H1 (cell line): ENCODE measurements around the gene SLC43A2. TPM values are rescaled to one million over a fixed set of nuclear protein-coding genes. Genes with fewer than 3 reads are reported as not detected.

Experiments used
- CTCF ChIA-PET: fragments of 300-600 bp; sonication (Branson Sonifier 250); formaldehyde crosslinking; loops from one replicate; lab custom pipeline; 2021; ENCODE audit not compliant: partially characterized antibody; lab: Charles Lee
- POLR2A ChIA-PET: fragments of 300-600 bp; sonication (Branson Sonifier 250); formaldehyde crosslinking; loops from one replicate; lab custom pipeline; 2021; ENCODE audit warnings: inconsistent platforms; ENCODE audit not compliant: partially characterized antibody; lab: Charles Lee
- DNase-seq, 2 experiments: peaks; one replicate each; pipeline versions ENCODE4 v3.0.0 to v3.0.0-alpha.2; 2010 to 2022; ENCODE audit warnings: low spot score in 2 of 2, low read depth in 1 of 2, mixed read lengths in 1 of 2
- FAIRE-seq: peaks from 2 replicates; lab custom pipeline; 2011; peaks lifted over from hg19 to GRCh38; lab: Jason Lieb, UNC
- H2AFZ ChIP-seq: 2 replicates; pipeline ENCODE4 v1.8.1; 2012; ENCODE audit warnings: low read length, inconsistent platforms
- H2AK5ac ChIP-seq: 2 replicates; pipeline ENCODE4 v1.6.1; 2013; ENCODE audit warnings: low read depth, low read length
- H2BK120ac ChIP-seq: replicated peaks from 2 replicates; pipeline ENCODE3; 2013; ENCODE audit warnings: low read depth, low read length, inconsistent platforms
- H2BK12ac ChIP-seq: 2 replicates; pipeline ENCODE4 v1.6.1; 2013; ENCODE audit warnings: low read depth, low read length
- H2BK15ac ChIP-seq: 2 replicates; pipeline ENCODE4 v1.6.1; 2013; ENCODE audit warnings: low read length
- H2BK20ac ChIP-seq: 2 replicates; pipeline ENCODE4 v1.6.1; 2013; ENCODE audit warnings: low read length
- H2BK5ac ChIP-seq: 2 replicates; pipeline ENCODE4 v1.6.1; 2013; ENCODE audit warnings: low read depth, low read length
- H3K14ac ChIP-seq: 2 replicates; pipeline ENCODE4 v1.6.1; 2013; ENCODE audit warnings: inconsistent platforms; ENCODE audit not compliant: insufficient read length
- H3K18ac ChIP-seq: 2 replicates; pipeline ENCODE4 v1.6.1; 2013; ENCODE audit warnings: low read length; ENCODE audit errors: extremely low read depth
- H3K23ac ChIP-seq: 2 replicates; pipeline ENCODE4 v1.6.1; 2013; ENCODE audit warnings: inconsistent platforms; ENCODE audit not compliant: insufficient read length
- H3K23me2 ChIP-seq: 2 replicates; pipeline ENCODE4 v1.6.1; 2013; ENCODE audit warnings: low read depth, low read length
- H3K27ac ChIP-seq: 2 replicates; pipeline ENCODE4 v1.6.1; 2011; ENCODE audit warnings: low read depth, low read length, inconsistent platforms
- H3K27me3 ChIP-seq, 4 experiments: replicated peaks in 1 of 4; 1 replicate in 1 of 4; 2 replicates in 3 of 4; pipeline versions ENCODE4 v1.6.1 to v1.8.1; 2011 to 2013; ENCODE audit warnings: low read length in 3 of 4, mild to moderate bottlenecking in 3 of 4, inconsistent platforms in 2 of 4, mixed read lengths in 2 of 4, moderate library complexity in 1 of 4; ENCODE audit not compliant: control insufficient read depth in 3 of 4, insufficient read depth in 3 of 4; ENCODE audit errors: extremely low read depth in 1 of 4
- H3K36me3 ChIP-seq, 4 experiments: 2 replicates each; pipeline versions ENCODE4 v1.6.1 to v1.8.1; 2011 to 2013; ENCODE audit warnings: mild to moderate bottlenecking in 4 of 4, low read length in 3 of 4, moderate library complexity in 2 of 4, control low read depth in 1 of 4, inconsistent platforms in 1 of 4; ENCODE audit not compliant: insufficient read depth in 4 of 4, control insufficient read depth in 2 of 4
- H3K4ac ChIP-seq: replicated peaks from 2 replicates; pipeline ENCODE3; 2013; ENCODE audit warnings: low read length, low read depth, mixed read lengths, inconsistent platforms; ENCODE audit not compliant: insufficient read length
- H3K4me1 ChIP-seq, 4 experiments: replicated peaks in 1 of 4; 1 replicate in 1 of 4; 2 replicates in 3 of 4; pipeline versions ENCODE4 v1.6.1 to v1.8.1; 2011 to 2013; ENCODE audit warnings: low read length in 3 of 4, inconsistent platforms in 2 of 4, mixed read lengths in 1 of 4; ENCODE audit not compliant: insufficient read depth in 4 of 4, control insufficient read depth in 3 of 4
- H3K4me2 ChIP-seq, 2 experiments: 2 replicates each; pipeline versions ENCODE4 v1.6.1 to v1.8.1; 2011 to 2013; ENCODE audit warnings: low read depth in 2 of 2, low read length in 2 of 2, control low read depth in 1 of 2, inconsistent platforms in 1 of 2, mild to moderate bottlenecking in 1 of 2; ENCODE audit not compliant: insufficient read depth in 1 of 2
- H3K4me3 ChIP-seq, 4 experiments: fragments of 200-600, 300-600 bp in 1 of 4; sonication (generic), shearing (Covaris generic), sonication (Bioruptor Twin) in 1 of 4; 2 replicates each; pipeline versions ENCODE4 v1.5.1 to v1.8.1; 2011 to 2016; ENCODE audit warnings: low read length in 4 of 4, low read depth in 3 of 4, control low read depth in 2 of 4, inconsistent platforms in 2 of 4, mild to moderate bottlenecking in 2 of 4, mixed read lengths in 1 of 4, moderate library complexity in 1 of 4; ENCODE audit not compliant: insufficient read depth in 2 of 4; ENCODE audit errors: extremely low read depth in 1 of 4
- H3K56ac ChIP-seq: replicated peaks from 2 replicates; pipeline ENCODE3; 2013; ENCODE audit warnings: low read depth, mild to moderate bottlenecking, mixed read lengths, low read length, inconsistent platforms; ENCODE audit not compliant: insufficient read length
- H3K79me1 ChIP-seq: 2 replicates; pipeline ENCODE4 v1.6.1; 2013; ENCODE audit warnings: low read depth, low read length, control low read depth
- H3K79me2 ChIP-seq, 2 experiments: 2 replicates each; pipeline versions ENCODE4 v1.6.1 to v1.8.1; 2012 to 2013; ENCODE audit warnings: low read length in 2 of 2, mild to moderate bottlenecking in 2 of 2, inconsistent platforms in 1 of 2; ENCODE audit not compliant: insufficient read depth in 2 of 2, control insufficient read depth in 1 of 2
- H3K9ac ChIP-seq, 4 experiments: replicated peaks in 1 of 4; 1 replicate in 1 of 4; 2 replicates in 3 of 4; pipeline versions ENCODE4 v1.6.1 to v1.8.1; 2011 to 2013; ENCODE audit warnings: low read depth in 3 of 4, low read length in 3 of 4, control low read depth in 2 of 4, mild to moderate bottlenecking in 2 of 4, moderate library complexity in 2 of 4, inconsistent platforms in 1 of 4; ENCODE audit errors: extremely low read depth in 1 of 4
- H3K9me3 ChIP-seq, 2 experiments: 2 replicates each; pipeline versions ENCODE4 v1.6.1 to v1.8.1; 2012 to 2013; ENCODE audit warnings: mild to moderate bottlenecking in 2 of 2, moderate library complexity in 2 of 2, control low read depth in 1 of 2, inconsistent platforms in 1 of 2, low read depth in 1 of 2, low read length in 1 of 2, mixed read lengths in 1 of 2; ENCODE audit not compliant: insufficient read depth in 2 of 2
- H4K20me1 ChIP-seq, 2 experiments: replicated peaks in 1 of 2; 2 replicates each; pipeline versions ENCODE3 to v1.8.1; 2011 to 2013; ENCODE audit warnings: inconsistent platforms in 2 of 2, low read length in 2 of 2, mild to moderate bottlenecking in 1 of 2; ENCODE audit not compliant: insufficient read depth in 2 of 2, control insufficient read depth in 1 of 2
- H4K5ac ChIP-seq: 2 replicates; pipeline ENCODE4 v1.6.1; 2013; ENCODE audit warnings: low read length, low read depth, mixed read lengths, inconsistent platforms; ENCODE audit not compliant: insufficient read length
- H4K8ac ChIP-seq: 2 replicates; pipeline ENCODE4 v1.8.0; 2013; ENCODE audit warnings: mild to moderate bottlenecking, moderate library complexity, low read length, inconsistent platforms; ENCODE audit not compliant: insufficient read depth; ENCODE audit errors: extremely low read depth
- H4K91ac ChIP-seq: replicated peaks from 2 replicates; pipeline ENCODE3; 2013; ENCODE audit warnings: low read length, mixed read lengths, inconsistent platforms; ENCODE audit not compliant: insufficient read length
- ATF2 ChIP-seq: IDR thresholded peaks from 2 replicates; pipeline ENCODE4 v1.6.1; 2012; ENCODE audit warnings: low read length, inconsistent platforms
- BACH1 ChIP-seq: IDR thresholded peaks from 2 replicates; pipeline ENCODE4 v1.6.1; 2012; ENCODE audit warnings: low read length, improper control_type of control experiment
- GTF2F1 ChIP-seq: IDR thresholded peaks from 2 replicates; pipeline ENCODE4 v1.6.1; 2012; ENCODE audit warnings: low read depth, low read length, improper control_type of control experiment, borderline replicate concordance
- HDAC6 ChIP-seq: IDR thresholded peaks from one replicate; pipeline ENCODE4 v1.7.1; 2012; ENCODE audit warnings: low read depth, mild to moderate bottlenecking, inconsistent platforms, low read length, moderate library complexity
- MAX ChIP-seq: IDR thresholded peaks from 2 replicates; pipeline ENCODE4 v1.6.1; 2012; ENCODE audit warnings: inconsistent platforms
- RFX5 ChIP-seq: IDR thresholded peaks from 2 replicates; pipeline ENCODE4 v1.6.1; 2011; ENCODE audit warnings: low read depth, low read length, improper control_type of control experiment, borderline replicate concordance
- SIN3A ChIP-seq, 2 experiments: IDR thresholded peaks in 1 of 2; conservative IDR thresholded peaks in 1 of 2; 2 replicates each; pipeline ENCODE4 v1.6.1; 2011 to 2012; ENCODE audit warnings: low read length in 2 of 2, improper control_type of control experiment in 1 of 2, low read depth in 1 of 2, mild to moderate bottlenecking in 1 of 2
- SIX5 ChIP-seq: IDR thresholded peaks from 2 replicates; pipeline ENCODE4 v1.6.1; 2011; ENCODE audit warnings: mild to moderate bottlenecking, low read depth, low read length
- SUZ12 ChIP-seq: fragments of 200-600 bp; sonication (generic); IDR thresholded peaks from 2 replicates; pipeline ENCODE4 v1.6.1; 2012; ENCODE audit warnings: mild to moderate bottlenecking, inconsistent platforms, low read length, moderate library complexity, mixed read lengths
- TAF7 ChIP-seq: optimal IDR thresholded peaks from 2 replicates; pipeline ENCODE3; 2011; ENCODE audit warnings: low read depth, mild to moderate bottlenecking, inconsistent platforms, low read length, moderate library complexity, borderline replicate concordance
- TCF12 ChIP-seq: IDR thresholded peaks from 2 replicates; pipeline ENCODE4 v1.6.1; 2011; ENCODE audit warnings: low read depth, mild to moderate bottlenecking, low read length
- ZNF274 ChIP-seq: IDR thresholded peaks from 2 replicates; pipeline ENCODE4 v1.7.0; 2012; ENCODE audit warnings: low read length, borderline replicate concordance; ENCODE audit errors: extremely low read depth
- WGBS, 2 experiments: shearing (Covaris generic) in 1 of 2; methylation state at CpG; one replicate each; pipeline versions ENCODE4 v1.1.6 to v1.1.7; 2013 to 2015; ENCODE audit warnings: low lambda C conversion rate in 2 of 2, mixed read lengths in 2 of 2, inconsistent platforms in 1 of 2, low coverage in 1 of 2, missing lambda C conversion rate in 1 of 2; ENCODE audit not compliant: insufficient replicate concordance in 2 of 2, insufficient coverage in 1 of 2, insufficient read length in 1 of 2; ENCODE audit errors: extremely low coverage in 1 of 2, missing lambda C conversion rate in 1 of 2; 5-methylcytosine and 5-hydroxymethylcytosine counted together
- polyA plus RNA-seq, 7 experiments: library from polyadenylated mRNA; depleted of rRNA in 3 of 7; stranded (reverse) in 5 of 7; unstranded in 2 of 7; fragments of >200 nt in 5 of 7; fragments of 200-250 nt in 2 of 7; gene quantifications; 1 replicate in 5 of 7; 2 replicates in 1 of 7; 4 replicates in 1 of 7; pipeline versions ENCODE4 v1.2.1 to v1.2.3, GENCODE V29; 2011 to 2013; ENCODE audit warnings: missing spikeins in 2 of 7, mixed read lengths in 2 of 7
- total RNA-seq: library from RNA; stranded (reverse); fragmentation: NEBNext Ultra II Directional; extraction: Animal tissue kit (Norgen Biotek cat#: 25700); gene quantifications from 2 replicates; pipeline ENCODE4 v1.2.1, GENCODE V29; 2021

SLC43A2 gene
- total and polyA plus RNA-seq, 2 of the 8 experiments (the other 6 are each of a cell fraction or from before 2014, with no cell fraction given), result 6.6 to 10.5 TPM

GRCh38 chr17:1661045-1661444 is 32.4 kb upstream of the SLC43A2 start:
- H3K14ac ChIP-seq, result no peak overlapping the region
- H3K23ac ChIP-seq, result no peak overlapping the region
- H2BK120ac ChIP-seq, result no peak overlapping the region
- ChIA-PET CTCF (interaction anchor here (0.7 to 5.9 kb wide), 12 partner anchors 7 to 204 kb away, joined by 3 to 60 read pairs (median 4); partner anchors contain the start of gene RILP), POLR2A (interaction anchor here (0.8 to 9.6 kb wide), 9 partner anchors 9 to 23 kb away, joined by 4 to 65 read pairs (median 7); partner anchors contain the start of gene RILP)
- no peak overlapping the region for H2BK5ac ChIP-seq
- no peak overlapping the region for H3K18ac ChIP-seq
- H4K5ac ChIP-seq, result no peak overlapping the region
- H3K9ac ChIP-seq, result no peak overlapping the region
- no peak overlapping the region for H3K4me3 ChIP-seq
- H3K9me3 ChIP-seq, result peaks cover 0 to 2% of the 10 kb centered on the region in 2 experiments; a peak in 1 of 4 replicates
- H3K27ac ChIP-seq, result no peak overlapping the region
- H2BK12ac ChIP-seq, result no peak overlapping the region
- no peaks in the 10 kb centered on the region for H3K79me2 ChIP-seq
- H3K4me2 ChIP-seq, result no peak overlapping the region
- H2AK5ac ChIP-seq, result no peak overlapping the region
- WGBS, 2 experiments, result 92% methylated on average over 12 of the region's 12 CpGs; no CpG with 5 or more reads in 1 of the 2 experiments
- peaks cover 8 to 9% of the 10 kb centered on the region in 2 experiments for H4K20me1 ChIP-seq
- H2AFZ ChIP-seq, result no peak overlapping the region
- H3K4ac ChIP-seq, result no peak overlapping the region
- H3K27me3 ChIP-seq, result no peaks in the 10 kb centered on the region
- no peak overlapping the region for H2BK15ac ChIP-seq
- no peak overlapping the region for H3K56ac ChIP-seq
- DNase-seq (no peak), FAIRE-seq (no peak)
- H3K36me3 ChIP-seq, result peaks cover 47 to 81% (median 72%) of the 10 kb centered on the region in 4 experiments
- no peak overlapping the region for H2BK20ac ChIP-seq
- no peaks in the 10 kb centered on the region for H3K23me2 ChIP-seq
- H4K8ac ChIP-seq, result no peak overlapping the region
- no peaks in the 10 kb centered on the region for H3K4me1 ChIP-seq
- H4K91ac ChIP-seq, result no peak overlapping the region
- no peaks in the 10 kb centered on the region for H3K79me1 ChIP-seq
- no peak for TF ChIP-seq BACH1
- no peak for TF ChIP-seq TCF12
- TF ChIP-seq HDAC6, result no peak
- TF ChIP-seq SIX5, result no peak
- TF ChIP-seq RFX5, result no peak
- no peak for TF ChIP-seq ZNF274
- TF ChIP-seq MAX, result no peak
- no peak for TF ChIP-seq ATF2
- no peak for TF ChIP-seq SIN3A (conservative IDR thresholded peaks at IDR 0.05 in 1 of 2, IDR thresholded peaks at IDR 0.05 in 1 of 2; ENCODE audit: low read depth in 1 of 2, low read length in 2 of 2)
- TF ChIP-seq TAF7, result no peak
- no peak for TF ChIP-seq SUZ12
- no peak for TF ChIP-seq GTF2F1
